Stimulated activated CD8-positive, alpha-beta memory T cell treated with anti-CD3 and anti-CD28 coated beads, Interleukin-12 subunit alpha, Interleukin-12 subunit beta, amount 100 ng/mL, for 24 hours (primary cell): ENCODE results near the gene HDAC6.
"Not testable (repeated sequence)": the region's sequence is repeated elsewhere in the genome, so short reads cannot be mapped to it uniquely, and the experiment has no call there.

Experiments
- DNase-seq: peaks from one replicate; pipeline ENCODE4 v3.0.0-alpha.2; 2020; ENCODE audit errors: extremely low read depth

HDAC6 gene

GRCh38 chrX:48789366-48790220 lies 12.3 kb upstream of the HDAC6 start:
- DNase-seq: no peak

- DNase-seq: no peak
These were observed 11.4 kb upstream of the HDAC6 start for GRCh38 chrX:48790477-48790876.

- no peak for DNase-seq
These were observed 10.6 kb upstream of the HDAC6 start for GRCh38 chrX:48791063-48791820.

- no peak for DNase-seq
These were observed 9.6 kb upstream of the HDAC6 start for GRCh38 chrX:48792219-48792618.

- no peak for DNase-seq
These were observed 7.9 kb upstream of the HDAC6 start for GRCh38 chrX:48793935-48794334.

- DNase-seq: no peak
These were observed 7.4 kb upstream of the HDAC6 start for GRCh38 chrX:48794340-48794910.

- DNase-seq: no peak
These were observed 6.9 kb upstream of the HDAC6 start for GRCh38 chrX:48794911-48795515.

- no peak for DNase-seq
These were observed 3.5 kb upstream of the HDAC6 start for GRCh38 chrX:48798318-48798717.

- no peak for DNase-seq
These were observed 1.1 kb upstream of the HDAC6 start for GRCh38 chrX:48800574-48801279.

- peak; percentile 28 for DNase-seq
These were observed 430 bp downstream of the HDAC6 start for GRCh38 chrX:48802089-48802904.

GRCh38 chrX:48802905-48803200 lies 986 bp downstream of the HDAC6 start:
- DNase-seq: no peak

GRCh38 chrX:48806081-48806480 lies 4.2 kb downstream of the HDAC6 start:
- DNase-seq: no peak

- no peak for DNase-seq
These were observed 11.8 kb downstream of the HDAC6 start for GRCh38 chrX:48813644-48814043.

- no peak for DNase-seq
These were observed 12.9 kb downstream of the HDAC6 start for GRCh38 chrX:48814722-48815121.

GRCh38 chrX:48815266-48815665 lies 13.4 kb downstream of the HDAC6 start:
- DNase-seq: no peak

- no peak for DNase-seq
These were observed 14.3 kb downstream of the HDAC6 start for GRCh38 chrX:48816014-48816810.

- DNase-seq: no peak
These were observed 16.2 kb downstream of the HDAC6 start for GRCh38 chrX:48818098-48818497.

GRCh38 chrX:48818866-48819265 lies 17.0 kb downstream of the HDAC6 start:
- DNase-seq: no peak

- not testable (repeated sequence) for DNase-seq
These were observed 17.5 kb downstream of the HDAC6 start for GRCh38 chrX:48819394-48819793.

GRCh38 chrX:48823053-48823452 lies 21.2 kb downstream of the HDAC6 start:
- no peak for DNase-seq
